GM12865 (cell line): ENCODE results near the gene VPS26C.

Experiments used
- DNase-seq: peaks from one replicate; pipeline ENCODE4 v3.0.0; 2010; ENCODE audit warnings: low read depth
- H3K4me3 ChIP-seq: 2 replicates; pipeline ENCODE4 v1.5.1; 2011; ENCODE audit warnings: mild to moderate bottlenecking, low read depth, low read length, control low read depth
- CTCF ChIP-seq: IDR thresholded peaks from 2 replicates; pipeline ENCODE4 v1.5.1; 2011; ENCODE audit warnings: low read length, control low read depth, low read depth, inconsistent platforms; ENCODE audit not compliant: insufficient read depth; ENCODE audit errors: missing control alignments

Gene VPS26C

GRCh38 chr21:37183749-37184148 lies 83.4 kb downstream of the VPS26C start:
- TF ChIP-seq CTCF, result no peak
- no peak for DNase-seq
- no peak overlapping the region for H3K4me3 ChIP-seq

- no peak for TF ChIP-seq CTCF
- no peak overlapping the region for H3K4me3 ChIP-seq
- DNase-seq, result no peak
These were observed 84.9 kb downstream of the VPS26C start for GRCh38 chr21:37182222-37182621.

GRCh38 chr21:37181059-37181458 lies 86.1 kb downstream of the VPS26C start:
- no peak overlapping the region for H3K4me3 ChIP-seq
- DNase-seq, result no peak
- no peak for TF ChIP-seq CTCF

- TF ChIP-seq CTCF, result no peak
- no peak overlapping the region for H3K4me3 ChIP-seq
- DNase-seq, result no peak
These were observed 90.4 kb downstream of the VPS26C start for GRCh38 chr21:37176716-37177115.
